HG02571 (cell line): ENCODE results near the gene DAGLA.

ENCODE experiments used
- ATAC-seq: cut with Tn5 transposase; IDR thresholded peaks from one replicate; pipeline ENCODE4 v1.9.1; 2021; ENCODE audit warnings: mild to moderate bottlenecking, moderate library complexity; ENCODE audit not compliant: unreplicated experiment

DAGLA gene

GRCh38 chr11:61728066-61728939, 48.1 kb downstream of the DAGLA start:
- ATAC-seq, result no peak

- no peak for ATAC-seq
Measured at GRCh38 chr11:61728940-61729219, 48.7 kb downstream of the DAGLA start.

GRCh38 chr11:61730240-61730994, 50.2 kb downstream of the DAGLA start:
- ATAC-seq, result no peak

GRCh38 chr11:61731211-61731951, 51.2 kb downstream of the DAGLA start:
- no peak for ATAC-seq

- no peak for ATAC-seq
Measured at GRCh38 chr11:61731952-61732675, 51.9 kb downstream of the DAGLA start.

- no peak for ATAC-seq
Measured at GRCh38 chr11:61732705-61733104, 52.5 kb downstream of the DAGLA start.

- peak; percentile 70 for ATAC-seq
Measured at GRCh38 chr11:61733120-61733978, 53.2 kb downstream of the DAGLA start.

- no peak for ATAC-seq
Measured at GRCh38 chr11:61734767-61735166, 54.6 kb downstream of the DAGLA start.

- ATAC-seq, result no peak
Measured at GRCh38 chr11:61735391-61735790, 55.2 kb downstream of the DAGLA start.

GRCh38 chr11:61736310-61736709, 56.1 kb downstream of the DAGLA start:
- no peak for ATAC-seq

- ATAC-seq, result no peak
Measured at GRCh38 chr11:61737131-61737530, 56.9 kb downstream of the DAGLA start.

- no peak for ATAC-seq
Measured at GRCh38 chr11:61737636-61738386, 57.6 kb downstream of the DAGLA start.

GRCh38 chr11:61738776-61739175, 58.6 kb downstream of the DAGLA start:
- ATAC-seq, result no peak

- no peak for ATAC-seq
Measured at GRCh38 chr11:61739413-61739812, 59.2 kb downstream of the DAGLA start.

GRCh38 chr11:61739966-61740365, 59.8 kb downstream of the DAGLA start:
- ATAC-seq, result no peak

- ATAC-seq, result no peak
Measured at GRCh38 chr11:61742391-61742790, 62.2 kb downstream of the DAGLA start.

GRCh38 chr11:61743486-61744095, 63.4 kb downstream of the DAGLA start:
- ATAC-seq, result no peak

- ATAC-seq, result no peak
Measured at GRCh38 chr11:61744181-61744580, 64.0 kb downstream of the DAGLA start.

- ATAC-seq, result no peak
Measured at GRCh38 chr11:61744609-61745156, 64.5 kb downstream of the DAGLA start.
